ENCODE results near the gene NARS2.

DNA sequence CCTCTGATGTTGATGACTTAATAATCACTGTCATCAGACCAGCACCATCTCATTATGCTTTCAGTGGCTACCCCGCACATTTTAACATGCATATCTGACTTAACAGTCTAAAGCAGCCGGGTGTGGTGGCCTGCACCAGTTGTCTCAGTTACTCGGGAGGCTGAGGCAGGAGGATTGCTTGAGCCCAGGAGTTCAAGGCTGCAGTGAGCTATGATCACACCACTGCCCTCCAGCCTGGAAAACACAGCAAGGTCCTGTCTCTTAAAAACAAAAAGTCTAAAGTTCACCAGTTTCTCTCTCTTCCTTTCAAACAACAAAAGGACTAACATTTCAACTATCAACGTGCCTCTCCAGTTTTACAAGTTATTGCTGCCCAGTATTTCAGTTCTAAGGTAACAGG is 101.8 kb downstream of the NARS2 start:
- TF ChIP-seq, protein P1, sequence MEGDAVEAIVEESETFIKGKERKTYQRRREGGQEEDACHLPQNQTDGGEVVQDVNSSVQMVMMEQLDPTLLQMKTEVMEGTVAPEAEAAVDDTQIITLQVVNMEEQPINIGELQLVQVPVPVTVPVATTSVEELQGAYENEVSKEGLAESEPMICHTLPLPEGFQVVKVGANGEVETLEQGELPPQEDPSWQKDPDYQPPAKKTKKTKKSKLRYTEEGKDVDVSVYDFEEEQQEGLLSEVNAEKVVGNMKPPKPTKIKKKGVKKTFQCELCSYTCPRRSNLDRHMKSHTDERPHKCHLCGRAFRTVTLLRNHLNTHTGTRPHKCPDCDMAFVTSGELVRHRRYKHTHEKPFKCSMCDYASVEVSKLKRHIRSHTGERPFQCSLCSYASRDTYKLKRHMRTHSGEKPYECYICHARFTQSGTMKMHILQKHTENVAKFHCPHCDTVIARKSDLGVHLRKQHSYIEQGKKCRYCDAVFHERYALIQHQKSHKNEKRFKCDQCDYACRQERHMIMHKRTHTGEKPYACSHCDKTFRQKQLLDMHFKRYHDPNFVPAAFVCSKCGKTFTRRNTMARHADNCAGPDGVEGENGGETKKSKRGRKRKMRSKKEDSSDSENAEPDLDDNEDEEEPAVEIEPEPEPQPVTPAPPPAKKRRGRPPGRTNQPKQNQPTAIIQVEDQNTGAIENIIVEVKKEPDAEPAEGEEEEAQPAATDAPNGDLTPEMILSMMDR (conservative IDR thresholded peaks at IDR 0.05; ENCODE audit: low read depth, low read length): no peak
- no peak for TF ChIP-seq EZH2 (IDR thresholded peaks at IDR 0.05; ENCODE audit: borderline replicate concordance, low read depth, low read length, poor library complexity, severe bottlenecking)
